ENCODE results near the gene ACBD6.

The ACBD6 gene

GRCh38 chr1:180255536-180256340, 246.6 kb downstream of the ACBD6 start:
- no peak for DNase-seq

- DNase-seq = peak; percentile 25
These were observed 247.5 kb downstream of the ACBD6 start for GRCh38 chr1:180254854-180255253.

GRCh38 chr1:180254496-180254819, 247.9 kb downstream of the ACBD6 start:
- DNase-seq = no peak

- no peak for DNase-seq
These were observed 248.5 kb downstream of the ACBD6 start for GRCh38 chr1:180253585-180254495.

- DNase-seq = no peak
These were observed 249.5 kb downstream of the ACBD6 start for GRCh38 chr1:180252638-180253536.

- no peak for DNase-seq
These were observed 250.7 kb downstream of the ACBD6 start for GRCh38 chr1:180251526-180252305.

GRCh38 chr1:180250883-180251509, 251.4 kb downstream of the ACBD6 start:
- no peak for DNase-seq

GRCh38 chr1:180250499-180250770, 251.9 kb downstream of the ACBD6 start:
- DNase-seq = no peak

GRCh38 chr1:180249725-180250498, 252.5 kb downstream of the ACBD6 start:
- no peak for DNase-seq

- no peak for DNase-seq
These were observed 253.4 kb downstream of the ACBD6 start for GRCh38 chr1:180248731-180249681.

GRCh38 chr1:180248176-180248575, 254.2 kb downstream of the ACBD6 start:
- DNase-seq = no peak

GRCh38 chr1:180247580-180247979, 254.8 kb downstream of the ACBD6 start:
- DNase-seq = no peak

- DNase-seq = no peak
These were observed 255.3 kb downstream of the ACBD6 start for GRCh38 chr1:180247061-180247460.

- DNase-seq = no peak
These were observed 255.8 kb downstream of the ACBD6 start for GRCh38 chr1:180246579-180246978.

GRCh38 chr1:180244840-180245239, 257.5 kb downstream of the ACBD6 start:
- no peak for DNase-seq

- DNase-seq = no peak
These were observed 258.7 kb downstream of the ACBD6 start for GRCh38 chr1:180243517-180244221.

GRCh38 chr1:180241716-180242544, 260.4 kb downstream of the ACBD6 start:
- DNase-seq = no peak
